CD4-positive, alpha-beta T cell (primary cell): ENCODE data around the gene ZBTB17. TPM values are rescaled to one million over a fixed set of nuclear protein-coding genes. Genes with fewer than 3 reads are reported as not detected.
A peak's percentile ranks its signal among the peaks of the same experiment; 100 is the strongest.
"Not testable (repeated sequence)": the region's sequence is repeated elsewhere in the genome, so short reads cannot be mapped to it uniquely, and the experiment has no call there.

ENCODE experiments used
- ATAC-seq: fragments of 200-7000 bp; cut with Tn5 transposase; one replicate; pipeline ENCODE4 v1.10.0; 2022; ENCODE audit warnings: mild to moderate bottlenecking; ENCODE audit not compliant: poor library complexity
- CTCF ChIA-PET: fragments of 350-600 bp; sonication (Branson Sonifier 250); formaldehyde crosslinking; loops from one replicate; lab custom pipeline; 2021; ENCODE audit warnings: antibody characterized with exemption, inconsistent platforms; lab: Charles Lee
- POLR2A ChIA-PET: fragments of 350-600 bp; sonication (Branson Sonifier 250); formaldehyde crosslinking; loops from one replicate; lab custom pipeline; 2021; ENCODE audit warnings: antibody characterized with exemption, inconsistent platforms; lab: Charles Lee
- DNase-seq, 14 experiments: peaks; one replicate each; pipeline ENCODE4 v3.0.0-alpha.2; 2013 to 2020; ENCODE audit warnings: mixed read lengths in 2 of 14
- H3K27ac ChIP-seq, 2 donors: one replicate each; pipeline versions ENCODE4 v1.5.1 to v1.7.0; 2013; ENCODE audit warnings: low read length in 2 of 2, low read depth in 1 of 2, mild to moderate bottlenecking in 1 of 2
- H3K27me3 ChIP-seq, 2 experiments: 1 replicate in 1 of 2; 2 replicates in 1 of 2; pipeline versions ENCODE4 v1.6.1 to v1.7.0; 2013; ENCODE audit warnings: low read length in 2 of 2, control low read depth in 1 of 2, mild to moderate bottlenecking in 1 of 2, moderate library complexity in 1 of 2; ENCODE audit not compliant: insufficient read depth in 2 of 2, control insufficient read depth in 1 of 2
- H3K36me3 ChIP-seq: one replicate; pipeline ENCODE4 v1.6.1; 2013; ENCODE audit warnings: low read length, control low read depth; ENCODE audit not compliant: insufficient read depth
- H3K4me1 ChIP-seq: one replicate; pipeline ENCODE4 v1.6.1; 2013; ENCODE audit warnings: low read length, control low read depth; ENCODE audit not compliant: insufficient read depth
- H3K4me3 ChIP-seq: one replicate; pipeline ENCODE4 v1.5.1; 2013; ENCODE audit warnings: mild to moderate bottlenecking, low read length, moderate library complexity
- H3K9me3 ChIP-seq, 2 experiments: 1 replicate in 1 of 2; 2 replicates in 1 of 2; pipeline versions ENCODE4 v1.6.1 to v1.7.0; 2013; ENCODE audit warnings: low read length in 2 of 2, mild to moderate bottlenecking in 2 of 2, control low read depth in 1 of 2, moderate library complexity in 1 of 2; ENCODE audit not compliant: control insufficient read depth in 1 of 2, insufficient read depth in 1 of 2
- H3K27ac Mint-ChIP-seq: one replicate; pipeline ENCODE4 v1.8.0; 2020; ENCODE audit warnings: mixed read lengths
- H3K27me3 Mint-ChIP-seq: one replicate; pipeline ENCODE4 v1.8.0; 2021; ENCODE audit warnings: mixed read lengths
- H3K36me3 Mint-ChIP-seq: one replicate; pipeline ENCODE4 v1.8.0; 2021; ENCODE audit warnings: low read depth, mixed read lengths
- H3K4me1 Mint-ChIP-seq: one replicate; pipeline ENCODE4 v1.8.0; 2021; ENCODE audit warnings: low read depth, mixed read lengths
- H3K4me3 Mint-ChIP-seq: one replicate; pipeline ENCODE4 v1.8.0; 2020; ENCODE audit warnings: mild to moderate bottlenecking, mixed read lengths
- H3K9me3 Mint-ChIP-seq: one replicate; pipeline ENCODE4 v1.8.0; 2020; ENCODE audit warnings: mixed read lengths
- CTCF ChIP-seq: fragments of 200-600 bp; IDR thresholded peaks from one replicate; pipeline ENCODE4 v1.8.0; 2022; ENCODE audit warnings: antibody characterized with exemption, mild to moderate bottlenecking
- intact Hi-C, 2 experiments: fragments of 100-400 bp; cut with DNase I in 1 of 2; cut with micrococcal nuclease in 1 of 2; formaldehyde crosslinking; loops; one replicate each; pipeline versions ENCODE4 v1.15.1 to v1.9.0; 2023 to 2025; cut with DNase I, micrococcal nuclease
- total RNA-seq, 174 experiments: library from RNA in 2 of 174; stranded (reverse) in 2 of 174; gene quantifications; one replicate each; pipeline ENCODE4 v1.2.3 and lab custom pipeline; 2021 to 2026

The ZBTB17 gene
- total RNA-seq, 2 experiments from 2014 or later, result 70.2 to 78.1 TPM

- Mint-ChIP-seq H3K27ac (peak overlapping the region; percentile 53), H3K27me3 (no peaks in the 10 kb centered on the region)
- no peak for TF ChIP-seq CTCF
These were observed 73.0 kb downstream of the ZBTB17 start for GRCh38 chr1:15902882-15903281.

GRCh38 chr1:15900662-15901279 lies 75.1 kb downstream of the ZBTB17 start:
- intact Hi-C loops, result loop anchor here in 1 of 2 experiments (5.0 to 10.0 kb wide), 2 partner anchors 46 to 83 kb away; no protein-coding TSS in a partner anchor
- H3K9me3 ChIP-seq, result no peaks in the 10 kb centered on the region
- no peak overlapping the region for H3K27ac ChIP-seq
- no peaks in the 10 kb centered on the region for H3K27me3 ChIP-seq
- CTCF ChIA-PET, result no interaction called here
- ATAC-seq, result no peak
- H3K27me3 Mint-ChIP-seq, result no peaks in the 10 kb centered on the region
- TF ChIP-seq CTCF, result no peak
- no peak overlapping the region for H3K4me3 ChIP-seq
- H3K9me3 Mint-ChIP-seq, result no peaks in the 10 kb centered on the region
- no peak overlapping the region for H3K27ac Mint-ChIP-seq
- DNase-seq, result no peak
- peaks cover 2% of the 10 kb centered on the region for H3K4me1 ChIP-seq
- H3K4me3 Mint-ChIP-seq, result no peak overlapping the region
- H3K36me3 Mint-ChIP-seq, result peaks cover 27% of the 10 kb centered on the region
- H3K36me3 ChIP-seq, result peaks cover 3% of the 10 kb centered on the region
- POLR2A ChIA-PET, result no interaction called here
- peaks cover 44% of the 10 kb centered on the region for H3K4me1 Mint-ChIP-seq

More at GRCh38 chr1:15902882-15903281, 73.0 kb downstream of the ZBTB17 start:
- Histone ChIP-seq H3K4me1 (no peaks in the 10 kb centered on the region), H3K27me3 (no peaks in the 10 kb centered on the region), H3K36me3 (peaks cover under 1% of the 10 kb centered on the region), H3K9me3 (no peaks in the 10 kb centered on the region), H3K27ac (no peak overlapping the region), H3K4me3 (no peak overlapping the region)
- peaks cover 28% of the 10 kb centered on the region for H3K36me3 Mint-ChIP-seq
- H3K4me3 Mint-ChIP-seq, result no peak overlapping the region
- ChIA-PET CTCF (no interaction called here), POLR2A (no interaction called here)
- H3K4me1 Mint-ChIP-seq, result peaks cover 34% of the 10 kb centered on the region
- intact Hi-C loops, result loop anchor here in 1 of 2 experiments (5.0 to 10.0 kb wide), 2 partner anchors 48 to 86 kb away; no protein-coding TSS in a partner anchor
- ATAC-seq (no peak), DNase-seq (no peak)
- no peaks in the 10 kb centered on the region for H3K9me3 Mint-ChIP-seq

DNA sequence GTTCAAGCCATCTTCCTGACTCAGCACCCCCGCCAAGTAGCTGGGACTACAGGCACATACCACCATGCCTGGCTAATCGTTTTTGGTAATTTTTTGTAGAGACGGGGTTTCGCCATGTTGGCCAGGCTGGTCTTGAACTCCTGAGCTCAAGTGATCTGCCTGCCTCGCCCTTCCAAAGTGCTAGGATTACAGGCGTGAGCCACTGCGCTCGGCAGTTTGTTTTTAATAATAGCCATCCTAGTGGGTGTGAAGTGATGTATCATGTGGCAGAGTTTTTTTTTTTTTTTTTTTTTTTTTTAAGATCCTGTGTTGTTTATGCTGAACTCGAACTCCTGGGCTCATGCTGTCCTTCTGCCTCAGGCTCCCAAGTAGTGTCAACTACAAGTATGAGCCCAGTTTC lies 76.6 kb downstream of the ZBTB17 start:
- Histone ChIP-seq H3K27me3 (no peaks in the 10 kb centered on the region), H3K4me3 (no peak overlapping the region), H3K9me3 (no peaks in the 10 kb centered on the region), H3K27ac (no peak overlapping the region), H3K36me3 (peaks cover 3% of the 10 kb centered on the region), H3K4me1 (peaks cover 2% of the 10 kb centered on the region)
- no peaks in the 10 kb centered on the region for H3K27me3 Mint-ChIP-seq
- no peak for DNase-seq
- intact Hi-C loops, result no loop called here
- ChIA-PET POLR2A (no interaction called here), CTCF (no interaction called here)
- no peaks in the 10 kb centered on the region for H3K9me3 Mint-ChIP-seq
- no peak overlapping the region for H3K27ac Mint-ChIP-seq
- H3K36me3 Mint-ChIP-seq, result peaks cover 30% of the 10 kb centered on the region
- ATAC-seq, result no peak
- peaks cover 51% of the 10 kb centered on the region for H3K4me1 Mint-ChIP-seq
- no peak overlapping the region for H3K4me3 Mint-ChIP-seq
- TF ChIP-seq CTCF, result no peak

DNA sequence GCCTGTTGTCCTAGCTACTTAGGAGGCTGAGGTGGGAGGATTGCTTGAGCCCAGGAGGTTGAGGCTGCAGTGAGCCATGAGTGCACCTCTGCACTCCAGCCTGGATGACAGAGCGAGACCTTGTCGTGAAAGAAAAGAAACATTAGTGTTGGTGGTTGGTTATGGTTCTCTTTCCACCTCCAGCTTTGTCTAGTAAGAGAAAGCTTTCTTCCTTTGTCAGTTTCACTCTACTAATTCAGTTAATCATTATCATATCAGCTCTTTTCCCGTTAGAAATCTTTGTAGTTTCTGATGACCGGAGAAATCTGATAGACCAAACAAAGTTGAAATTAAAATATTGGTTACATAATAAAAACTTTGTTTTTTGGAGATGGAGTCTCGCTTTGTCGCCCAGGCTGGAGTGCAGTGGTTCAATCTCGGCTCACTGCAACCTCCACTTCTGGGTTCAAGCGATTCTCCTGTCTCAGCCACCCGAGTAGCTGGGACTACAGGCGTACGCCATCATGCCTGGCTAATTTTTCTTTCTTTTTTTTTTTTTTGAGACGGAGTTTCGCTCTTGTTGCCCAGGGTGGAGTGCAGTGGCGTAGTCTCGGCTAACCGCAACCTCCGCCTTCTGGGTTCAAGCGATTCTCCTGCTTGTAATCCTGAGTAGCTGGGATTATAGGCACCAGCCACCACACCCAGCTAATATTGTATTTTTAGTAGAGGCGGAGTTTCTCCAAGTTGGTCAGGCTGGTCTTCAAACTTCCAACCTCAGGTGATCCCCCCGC lies 78.9 kb downstream of the ZBTB17 start:
- Mint-ChIP-seq H3K27ac (peak overlapping the region; percentile 24), H3K4me1 (peaks cover 55% of the 10 kb centered on the region)
- H3K9me3 Mint-ChIP-seq, result not testable (repeated sequence)

More for the DNA sequence above, 78.9 kb downstream of the ZBTB17 start:
- ChIA-PET POLR2A (interaction anchor here (0.6 to 1.1 kb wide), 2 partner anchors 63 to 79 kb away, joined by 4 read pairs; no protein-coding TSS in a partner anchor), CTCF (interaction anchor here (0.5 to 1.1 kb wide), 3 partner anchors 11 to 209 kb away, joined by 3 to 5 read pairs (median 3); no protein-coding TSS in a partner anchor)
- H3K27ac ChIP-seq, H3K4me3 Mint-ChIP-seq, DNase-seq, H3K27me3 Mint-ChIP-seq, H3K36me3 ChIP-seq, H3K4me3 ChIP-seq, ATAC-seq, H3K27me3 ChIP-seq, intact Hi-C loops, H3K4me1 ChIP-seq, H3K9me3 ChIP-seq: not testable (repeated sequence)
- peaks cover 34% of the 10 kb centered on the region for H3K36me3 Mint-ChIP-seq
